ENCODE results near the gene NPAS3.

The NPAS3 gene

DNA sequence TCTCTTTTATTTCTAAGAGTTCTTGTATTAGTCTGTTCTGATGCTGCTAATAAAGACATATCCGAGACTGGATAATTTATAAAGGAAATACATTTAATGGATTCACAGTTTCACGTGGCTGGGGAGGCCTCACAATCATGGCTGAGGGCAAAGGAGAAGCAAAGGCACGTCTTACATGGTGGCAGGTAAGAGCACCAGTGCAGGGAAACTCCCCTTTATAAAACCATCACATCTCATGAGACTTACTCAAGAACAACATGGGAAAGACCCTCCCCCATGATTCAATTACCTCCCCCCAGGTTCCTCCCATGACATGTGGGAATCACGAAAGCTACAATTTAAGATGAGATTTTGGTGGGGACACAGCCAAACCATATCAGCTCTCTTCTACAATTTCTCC lies 503.0 kb downstream of the NPAS3 start:
- Histone ChIP-seq H3K9me3 (ENCODE audit: insufficient read depth, low read length, severe bottlenecking) (no peaks in the 10 kb centered on the region), H3K79me2 (ENCODE audit: insufficient read depth, low read length) (no peaks in the 10 kb centered on the region), H3K9ac (ENCODE audit: low read depth, low read length) (no peak overlapping the region), H3K4me1 (ENCODE audit: insufficient read depth, low read length) (peaks cover 2% of the 10 kb centered on the region; the same call in 1 of the 2 replicates), H3K27ac (ENCODE audit: low read length) (no peak overlapping the region), H3K4me2 (ENCODE audit: insufficient read depth, low read length) (no peak overlapping the region), H3K4me3 (ENCODE audit: low read depth in 1 of 2, low read length in 2 of 2) (no peak overlapping the region), H4K20me1 (ENCODE audit: insufficient read depth, low read length) (no peaks in the 10 kb centered on the region), H3K27me3 (ENCODE audit: insufficient read depth, low read length, poor library complexity) (no peaks in the 10 kb centered on the region), H2AFZ (ENCODE audit: low read depth, low read length) (no peak overlapping the region), H3K36me3 (ENCODE audit: insufficient read depth, low read length) (no peaks in the 10 kb centered on the region)
- TF ChIP-seq EZH2 (IDR thresholded peaks at IDR 0.05; ENCODE audit: borderline replicate concordance, low read depth, low read length, severe bottlenecking), result no peak
- TF ChIP-seq, protein P1, sequence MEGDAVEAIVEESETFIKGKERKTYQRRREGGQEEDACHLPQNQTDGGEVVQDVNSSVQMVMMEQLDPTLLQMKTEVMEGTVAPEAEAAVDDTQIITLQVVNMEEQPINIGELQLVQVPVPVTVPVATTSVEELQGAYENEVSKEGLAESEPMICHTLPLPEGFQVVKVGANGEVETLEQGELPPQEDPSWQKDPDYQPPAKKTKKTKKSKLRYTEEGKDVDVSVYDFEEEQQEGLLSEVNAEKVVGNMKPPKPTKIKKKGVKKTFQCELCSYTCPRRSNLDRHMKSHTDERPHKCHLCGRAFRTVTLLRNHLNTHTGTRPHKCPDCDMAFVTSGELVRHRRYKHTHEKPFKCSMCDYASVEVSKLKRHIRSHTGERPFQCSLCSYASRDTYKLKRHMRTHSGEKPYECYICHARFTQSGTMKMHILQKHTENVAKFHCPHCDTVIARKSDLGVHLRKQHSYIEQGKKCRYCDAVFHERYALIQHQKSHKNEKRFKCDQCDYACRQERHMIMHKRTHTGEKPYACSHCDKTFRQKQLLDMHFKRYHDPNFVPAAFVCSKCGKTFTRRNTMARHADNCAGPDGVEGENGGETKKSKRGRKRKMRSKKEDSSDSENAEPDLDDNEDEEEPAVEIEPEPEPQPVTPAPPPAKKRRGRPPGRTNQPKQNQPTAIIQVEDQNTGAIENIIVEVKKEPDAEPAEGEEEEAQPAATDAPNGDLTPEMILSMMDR (IDR thresholded peaks at IDR 0.05; ENCODE audit: borderline replicate concordance, extremely low read depth, low read length, poor library complexity, severe bottlenecking), result no peak
- DNase-seq, result no peak
- ATAC-seq (ENCODE audit: insufficient read depth, low read depth), result no peak

GRCh38 chr14:33444136-33444535 lies 505.5 kb downstream of the NPAS3 start:
- DNase-seq (no peak), ATAC-seq (ENCODE audit: insufficient read depth, low read depth) (no peak)
- Histone ChIP-seq H3K9ac (ENCODE audit: low read depth, low read length) (no peak overlapping the region), H3K27ac (ENCODE audit: low read length) (no peak overlapping the region), H3K36me3 (ENCODE audit: insufficient read depth, low read length) (no peaks in the 10 kb centered on the region), H4K20me1 (ENCODE audit: insufficient read depth, low read length) (no peaks in the 10 kb centered on the region), H3K27me3 (ENCODE audit: insufficient read depth, low read length, poor library complexity) (no peaks in the 10 kb centered on the region), H3K9me3 (ENCODE audit: insufficient read depth, low read length, severe bottlenecking) (no peaks in the 10 kb centered on the region), H3K4me2 (ENCODE audit: insufficient read depth, low read length) (no peak overlapping the region), H3K79me2 (ENCODE audit: insufficient read depth, low read length) (no peaks in the 10 kb centered on the region), H3K4me1 (ENCODE audit: insufficient read depth, low read length) (no peaks in the 10 kb centered on the region), H2AFZ (ENCODE audit: low read depth, low read length) (no peak overlapping the region), H3K4me3 (ENCODE audit: low read depth in 1 of 2, low read length in 2 of 2) (no peak overlapping the region)
- TF ChIP-seq, protein P1 (IDR thresholded peaks at IDR 0.05; ENCODE audit: borderline replicate concordance, extremely low read depth, low read length, poor library complexity, severe bottlenecking), result no peak
- no peak for TF ChIP-seq EZH2 (IDR thresholded peaks at IDR 0.05; ENCODE audit: borderline replicate concordance, low read depth, low read length, severe bottlenecking)

DNA sequence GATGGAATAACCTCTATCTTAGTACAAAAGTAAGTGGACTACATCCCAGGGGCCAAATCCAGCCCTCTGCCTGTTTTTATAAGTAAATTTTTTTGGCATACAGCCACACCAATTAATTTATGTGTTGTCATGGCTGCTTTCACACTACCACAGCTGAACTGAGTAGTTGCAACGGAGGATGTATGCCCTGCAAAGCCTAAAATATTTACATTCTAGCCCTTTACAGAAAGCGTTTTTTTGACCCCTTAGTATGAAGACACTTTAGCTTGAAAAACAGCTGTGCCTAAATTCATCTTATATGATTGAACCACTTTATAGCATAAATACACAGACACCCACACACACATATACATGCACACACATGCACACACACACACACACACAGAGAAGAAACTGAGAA lies 510.6 kb downstream of the NPAS3 start:
- H3K27me3 ChIP-seq (ENCODE audit: insufficient read depth, low read length, poor library complexity), result no peaks in the 10 kb centered on the region
- no peak for TF ChIP-seq EZH2 (IDR thresholded peaks at IDR 0.05; ENCODE audit: borderline replicate concordance, low read depth, low read length, severe bottlenecking)
- TF ChIP-seq, protein P1 (IDR thresholded peaks at IDR 0.05; ENCODE audit: borderline replicate concordance, extremely low read depth, low read length, poor library complexity, severe bottlenecking), result no peak
- H3K4me3 ChIP-seq (ENCODE audit: low read depth in 1 of 2, low read length in 2 of 2), result no peak overlapping the region
- H3K4me2 ChIP-seq (ENCODE audit: insufficient read depth, low read length), result no peak overlapping the region
- no peaks in the 10 kb centered on the region for H4K20me1 ChIP-seq (ENCODE audit: insufficient read depth, low read length)
- peaks cover 2% of the 10 kb centered on the region; the same call in 1 of the 2 replicates for H3K4me1 ChIP-seq (ENCODE audit: insufficient read depth, low read length)
- H3K79me2 ChIP-seq (ENCODE audit: insufficient read depth, low read length), result no peaks in the 10 kb centered on the region
- no peaks in the 10 kb centered on the region for H3K9me3 ChIP-seq (ENCODE audit: insufficient read depth, low read length, severe bottlenecking)
- no peak for ATAC-seq (ENCODE audit: insufficient read depth, low read depth)
- DNase-seq, result no peak
- H3K27ac ChIP-seq (ENCODE audit: low read length), result no peak overlapping the region
- no peak overlapping the region for H2AFZ ChIP-seq (ENCODE audit: low read depth, low read length)
- no peak overlapping the region for H3K9ac ChIP-seq (ENCODE audit: low read depth, low read length)
- H3K36me3 ChIP-seq (ENCODE audit: insufficient read depth, low read length), result no peaks in the 10 kb centered on the region

All from DND-41 (cell line).